ENCODE data around the gene MRPL54. TPM values are rescaled to one million over a fixed set of nuclear protein-coding genes. Genes with fewer than 3 reads are reported as not detected.

MRPL54 gene
- total RNA-seq, 1 donor from 2014 or later = 29.4 TPM

- DNase-seq (ENCODE audit: low spot score) = no peak
Measured at GRCh38 chr19:3784607-3785450, 22.3 kb downstream of the MRPL54 start.

DNA sequence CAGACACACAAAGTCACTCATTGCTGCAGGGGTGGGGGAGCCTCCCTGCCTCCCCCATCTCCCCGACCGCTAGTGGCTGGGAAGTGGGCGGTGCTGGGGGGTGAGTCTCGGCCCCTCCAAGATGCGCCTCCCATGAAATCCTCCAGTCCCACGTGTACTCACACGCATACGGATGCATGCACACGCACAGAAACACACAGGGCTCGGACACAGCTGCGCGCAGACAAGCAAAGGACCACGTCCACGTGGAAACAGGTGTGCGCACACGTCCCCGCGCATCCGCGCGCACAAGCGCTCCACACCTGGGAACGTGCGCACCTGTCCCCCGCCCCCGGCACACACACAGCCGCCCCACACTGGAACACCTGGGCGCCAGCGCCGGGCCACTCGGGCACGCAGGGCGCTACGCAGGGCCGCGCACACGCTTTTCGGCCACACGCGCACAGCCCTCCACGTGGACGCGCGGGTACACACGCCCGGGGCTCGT, 23.0 kb downstream of the MRPL54 start:
- no peak for DNase-seq (ENCODE audit: low spot score)

DNA sequence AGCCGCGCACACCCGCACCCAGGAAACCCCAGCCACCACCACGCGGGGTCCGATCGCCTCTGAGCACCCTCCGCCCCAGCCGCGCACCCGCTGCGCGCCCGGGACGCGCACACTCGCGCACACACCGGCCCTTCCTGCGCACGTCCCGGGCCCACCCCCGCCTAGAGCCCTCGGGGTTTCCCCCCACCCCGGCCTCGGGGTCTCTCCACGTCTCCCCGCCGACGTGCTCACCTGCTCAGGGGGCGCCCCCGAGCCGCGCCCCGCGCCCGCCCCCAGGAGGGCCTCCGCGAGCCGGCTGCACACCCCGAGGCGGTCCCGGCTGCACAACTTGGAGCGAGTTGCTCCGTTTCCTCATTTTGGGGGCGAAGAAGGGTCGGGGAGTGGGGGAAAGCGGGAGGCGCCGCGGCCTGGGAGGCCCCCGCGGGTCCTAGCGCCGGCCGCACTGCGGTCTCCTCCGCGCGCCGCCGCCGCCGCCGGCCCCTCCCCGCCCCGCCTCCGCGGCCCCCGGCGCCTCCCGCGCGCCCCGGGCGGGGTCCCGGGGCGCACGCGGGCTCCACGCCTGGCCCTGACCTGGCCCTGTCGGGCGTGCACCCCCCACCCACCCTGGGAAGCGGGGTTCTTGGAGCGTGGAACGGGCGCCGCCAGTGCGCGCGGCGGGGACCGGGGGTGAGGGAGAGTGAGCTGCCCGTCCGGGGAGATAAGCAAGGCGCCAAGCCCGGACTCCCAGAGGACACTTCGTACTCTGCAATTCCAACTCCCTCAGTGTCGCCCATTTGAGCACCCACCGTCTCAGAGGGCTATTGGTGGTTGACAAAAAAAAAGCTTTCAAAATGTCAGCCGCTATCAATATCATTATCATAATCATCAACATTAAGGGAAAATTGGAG, 23.7 kb downstream of the MRPL54 start, which contains the start of gene MATK:
Gene MATK (minus strand): TSS at position 444 of the 887 bp plus-strand sequence. CDS start 1,246 bp downstream, outside the sequence.
- DNase-seq (ENCODE audit: low spot score) = no peak

- no peak for DNase-seq (ENCODE audit: low spot score)
Measured at GRCh38 chr19:3788996-3789778, 26.7 kb downstream of the MRPL54 start.

DNA sequence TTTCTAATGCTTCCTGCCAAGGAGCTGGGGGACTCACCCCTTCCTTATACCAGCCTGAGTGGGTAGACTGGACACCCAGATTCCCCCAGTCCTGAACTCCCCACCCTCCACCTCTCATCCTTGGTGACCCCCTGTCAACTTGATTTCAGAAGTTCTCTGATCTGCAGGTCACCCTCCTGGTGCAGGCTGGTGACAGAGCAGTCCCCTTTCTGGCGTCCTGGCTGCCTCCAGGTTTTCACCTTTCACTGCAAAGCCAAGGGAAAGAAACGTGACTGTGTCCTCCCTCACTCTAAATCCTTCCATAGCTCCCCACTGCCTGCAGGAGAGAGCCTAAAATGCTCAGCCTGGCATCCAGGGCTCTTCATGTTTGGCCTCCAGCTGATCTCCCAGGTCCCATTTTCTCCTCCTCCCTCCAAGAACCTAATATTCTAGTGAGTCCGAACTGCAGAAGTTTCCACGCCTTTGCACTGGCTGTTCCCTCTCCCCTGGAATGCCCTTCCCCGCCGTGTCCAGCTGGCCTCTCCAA, 27.8 kb downstream of the MRPL54 start:
- no peak for DNase-seq (ENCODE audit: low spot score)

- DNase-seq (ENCODE audit: low spot score) = no peak
Measured at GRCh38 chr19:3790941-3791340, 28.5 kb downstream of the MRPL54 start.

- DNase-seq (ENCODE audit: low spot score) = no peak
Measured at GRCh38 chr19:3792114-3792513, 29.6 kb downstream of the MRPL54 start.

DNA sequence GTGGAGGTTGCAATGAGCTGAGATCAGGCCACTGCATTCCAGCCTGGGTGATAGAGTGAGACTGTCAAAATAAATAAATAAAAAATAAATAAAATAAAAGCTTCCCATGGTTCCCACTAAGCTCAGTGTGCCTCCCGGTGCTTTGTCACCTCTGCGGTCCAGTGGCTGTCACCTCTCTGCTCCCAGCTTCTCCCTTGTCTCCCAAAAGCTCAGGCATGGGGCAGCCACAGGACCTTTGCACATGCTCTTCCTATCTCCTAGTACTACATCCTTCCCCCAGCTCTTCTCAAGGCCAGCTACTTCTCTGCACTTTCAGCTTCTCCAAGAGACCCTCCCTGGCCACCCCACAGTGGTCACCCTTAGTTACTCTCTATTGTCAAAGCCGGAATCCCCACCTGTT, 31.3 kb downstream of the MRPL54 start:
- no peak for DNase-seq (ENCODE audit: low spot score)

DNA sequence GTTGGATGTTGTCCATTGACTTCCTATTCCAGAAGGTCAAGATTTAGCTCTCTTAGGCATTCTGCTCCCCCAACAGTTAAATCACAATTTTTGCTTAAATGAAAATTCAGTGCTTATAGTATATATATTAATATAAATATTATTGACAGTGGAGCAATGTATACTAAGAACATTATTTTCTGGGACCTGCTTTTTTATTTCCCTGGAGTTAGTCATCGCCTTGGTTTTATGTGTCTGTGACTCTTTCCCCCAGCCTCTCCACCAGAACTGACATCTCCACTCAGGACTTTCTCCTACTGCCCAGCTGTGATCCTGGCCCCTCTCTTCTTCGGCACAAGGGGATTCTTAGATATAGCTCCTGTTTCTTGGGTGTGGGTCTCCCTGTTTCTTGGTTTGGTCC, 33.9 kb downstream of the MRPL54 start:
- DNase-seq (ENCODE audit: low spot score) = no peak

DNA sequence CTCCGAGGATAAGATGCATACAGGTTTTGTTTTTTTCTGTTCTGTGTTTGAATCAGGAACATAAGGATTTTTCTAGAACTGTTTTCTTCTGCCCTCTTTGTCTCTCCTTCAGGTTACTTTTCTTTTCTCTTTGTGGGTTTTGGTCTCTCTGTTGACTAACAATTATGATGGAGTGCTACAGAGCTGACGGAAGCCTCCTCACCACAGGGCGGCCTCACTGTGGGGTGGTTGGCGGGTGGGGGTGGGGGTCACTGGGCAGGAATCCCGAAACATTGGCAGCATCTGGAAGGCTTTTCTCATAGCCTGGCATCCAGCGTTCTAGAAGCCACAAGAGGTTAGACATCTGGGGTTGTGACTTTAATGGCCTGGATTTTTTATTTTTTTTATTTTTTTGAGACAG, 35.7 kb downstream of the MRPL54 start:
- DNase-seq (ENCODE audit: low spot score) = no peak

- DNase-seq (ENCODE audit: low spot score) = no peak
Measured at GRCh38 chr19:3800996-3801395, 38.5 kb downstream of the MRPL54 start.

GRCh38 chr19:3801412-3802096, 39.1 kb downstream of the MRPL54 start:
- DNase-seq (ENCODE audit: low spot score) = no peak

GRCh38 chr19:3803114-3803888, 40.8 kb downstream of the MRPL54 start:
- DNase-seq (ENCODE audit: low spot score) = no peak

GRCh38 chr19:3803986-3804385, 41.5 kb downstream of the MRPL54 start:
- DNase-seq (ENCODE audit: low spot score) = no peak

GRCh38 chr19:3804429-3804828, 41.9 kb downstream of the MRPL54 start:
- no peak for DNase-seq (ENCODE audit: low spot score)

GRCh38 chr19:3805859-3806258, 43.4 kb downstream of the MRPL54 start:
- DNase-seq (ENCODE audit: low spot score) = no peak

- no peak for DNase-seq (ENCODE audit: low spot score)
Measured at GRCh38 chr19:3807131-3807480, 44.6 kb downstream of the MRPL54 start.

DNA sequence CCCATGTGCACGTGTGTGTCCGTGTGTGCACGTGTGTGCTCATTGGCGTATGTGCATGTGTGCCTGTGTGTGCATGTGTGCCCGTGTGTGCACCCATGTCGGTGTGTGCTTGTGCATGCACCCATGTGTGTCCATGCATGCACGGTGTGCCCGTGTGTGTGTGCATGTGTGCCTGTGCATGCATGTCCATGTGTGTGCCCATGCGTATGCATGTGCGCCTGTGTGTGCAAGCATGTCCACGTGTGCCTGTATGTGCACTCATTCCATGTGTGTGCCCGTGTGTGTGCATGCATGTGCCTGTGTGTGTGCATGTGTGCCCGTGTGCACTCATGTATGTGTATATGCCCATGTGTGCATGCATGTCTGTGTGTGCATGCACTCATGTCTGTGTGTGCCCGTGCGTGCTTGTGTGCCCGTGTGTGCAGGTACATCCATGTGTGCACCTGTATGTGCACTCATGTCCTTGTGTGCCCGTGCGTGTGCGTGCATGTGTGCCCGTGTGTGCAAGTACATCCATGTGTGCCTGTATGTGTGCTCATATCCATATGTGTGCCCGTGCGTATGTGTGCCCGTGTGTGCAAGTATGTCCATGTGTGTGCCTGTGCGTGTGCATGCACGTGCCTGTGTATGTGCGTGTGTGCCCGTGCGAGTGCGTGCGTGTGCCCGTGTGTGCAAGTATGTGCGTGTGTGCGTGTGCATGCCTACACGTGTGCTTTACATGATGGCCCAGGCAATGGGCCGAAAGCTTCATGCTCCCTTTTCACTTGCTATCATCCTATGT, 45.3 kb downstream of the MRPL54 start:
- no peak for DNase-seq (ENCODE audit: low spot score)
